D341Med (cell line): ENCODE data around the gene RCVRN.

Source experiments
- DNase-seq: peaks from one replicate; pipeline ENCODE4 v3.0.0; 2012; ENCODE audit warnings: low spot score

Gene RCVRN

GRCh38 chr17:9898812-9899211 lies 6.3 kb downstream of the RCVRN start:
- no peak for DNase-seq

- no peak for DNase-seq
Measured at GRCh38 chr17:9897372-9897968, 7.6 kb downstream of the RCVRN start.

- DNase-seq = no peak
Measured at GRCh38 chr17:9895923-9896322, 9.1 kb downstream of the RCVRN start.

GRCh38 chr17:9894231-9894630 lies 10.8 kb downstream of the RCVRN start:
- DNase-seq = no peak

GRCh38 chr17:9893411-9894012 lies 11.6 kb downstream of the RCVRN start:
- no peak for DNase-seq

GRCh38 chr17:9890124-9890523 lies 14.9 kb downstream of the RCVRN start:
- no peak for DNase-seq

GRCh38 chr17:9887508-9887907 lies 17.6 kb downstream of the RCVRN start:
- DNase-seq = no peak

GRCh38 chr17:9886141-9886930 lies 18.7 kb downstream of the RCVRN start:
- no peak for DNase-seq

- DNase-seq = no peak
Measured at GRCh38 chr17:9883451-9883850, 21.6 kb downstream of the RCVRN start.

GRCh38 chr17:9880582-9880999 lies 24.5 kb downstream of the RCVRN start:
- no peak for DNase-seq

- no peak for DNase-seq
Measured at GRCh38 chr17:9878786-9879525, 26.1 kb downstream of the RCVRN start.

- no peak for DNase-seq
Measured at GRCh38 chr17:9878356-9878755, 26.7 kb downstream of the RCVRN start.

GRCh38 chr17:9875441-9875840 lies 29.6 kb downstream of the RCVRN start:
- DNase-seq = no peak

GRCh38 chr17:9874722-9875121 lies 30.3 kb downstream of the RCVRN start:
- DNase-seq = no peak

- no peak for DNase-seq
Measured at GRCh38 chr17:9872852-9873251, 32.2 kb downstream of the RCVRN start.

GRCh38 chr17:9868552-9868951 lies 36.5 kb downstream of the RCVRN start:
- DNase-seq = no peak

- no peak for DNase-seq
Measured at GRCh38 chr17:9865586-9865985, 39.5 kb downstream of the RCVRN start.

- DNase-seq = no peak
Measured at GRCh38 chr17:9862949-9863348, 42.1 kb downstream of the RCVRN start.

- DNase-seq = no peak
Measured at GRCh38 chr17:9862220-9862619, 42.9 kb downstream of the RCVRN start.

GRCh38 chr17:9860851-9861250 lies 44.2 kb downstream of the RCVRN start:
- no peak for DNase-seq

GRCh38 chr17:9859781-9860180 lies 45.3 kb downstream of the RCVRN start:
- no peak for DNase-seq

GRCh38 chr17:9855036-9855435 lies 50.0 kb downstream of the RCVRN start:
- no peak for DNase-seq

- DNase-seq = no peak
Measured at GRCh38 chr17:9854255-9854654, 50.8 kb downstream of the RCVRN start.
